ENCODE data around the gene UQCC2. TPM values are rescaled to one million over a fixed set of nuclear protein-coding genes. Genes with fewer than 3 reads are reported as not detected.

UQCC2 gene
- total RNA-seq, 4 donors from 2014 or later = 11.3 to 39.4 (median 21.7) TPM

DNA sequence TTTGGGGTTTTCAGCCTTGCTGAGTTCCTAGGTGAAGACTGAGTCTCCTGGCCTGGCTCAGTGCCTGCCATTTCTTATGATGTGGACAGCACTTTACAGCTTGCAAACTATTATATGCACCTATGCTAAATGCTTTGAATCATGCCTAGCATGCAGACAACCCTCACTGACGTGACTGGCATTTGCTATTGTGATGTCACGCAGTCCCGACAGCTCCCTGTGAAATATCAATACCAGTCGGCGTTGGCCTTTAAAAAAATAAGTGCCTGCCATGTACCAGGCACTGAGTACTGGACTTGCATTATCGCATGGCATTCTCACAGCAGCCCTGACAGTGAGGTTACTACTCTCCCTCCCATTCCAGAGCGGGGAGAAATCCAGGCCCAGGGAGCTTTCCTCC lies 35.5 kb downstream of the UQCC2 start:
- TF ChIP-seq, protein P1, sequence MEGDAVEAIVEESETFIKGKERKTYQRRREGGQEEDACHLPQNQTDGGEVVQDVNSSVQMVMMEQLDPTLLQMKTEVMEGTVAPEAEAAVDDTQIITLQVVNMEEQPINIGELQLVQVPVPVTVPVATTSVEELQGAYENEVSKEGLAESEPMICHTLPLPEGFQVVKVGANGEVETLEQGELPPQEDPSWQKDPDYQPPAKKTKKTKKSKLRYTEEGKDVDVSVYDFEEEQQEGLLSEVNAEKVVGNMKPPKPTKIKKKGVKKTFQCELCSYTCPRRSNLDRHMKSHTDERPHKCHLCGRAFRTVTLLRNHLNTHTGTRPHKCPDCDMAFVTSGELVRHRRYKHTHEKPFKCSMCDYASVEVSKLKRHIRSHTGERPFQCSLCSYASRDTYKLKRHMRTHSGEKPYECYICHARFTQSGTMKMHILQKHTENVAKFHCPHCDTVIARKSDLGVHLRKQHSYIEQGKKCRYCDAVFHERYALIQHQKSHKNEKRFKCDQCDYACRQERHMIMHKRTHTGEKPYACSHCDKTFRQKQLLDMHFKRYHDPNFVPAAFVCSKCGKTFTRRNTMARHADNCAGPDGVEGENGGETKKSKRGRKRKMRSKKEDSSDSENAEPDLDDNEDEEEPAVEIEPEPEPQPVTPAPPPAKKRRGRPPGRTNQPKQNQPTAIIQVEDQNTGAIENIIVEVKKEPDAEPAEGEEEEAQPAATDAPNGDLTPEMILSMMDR (IDR thresholded peaks at IDR 0.05) = no peak
- no peak for TF ChIP-seq POLR2A (IDR thresholded peaks at IDR 0.05)
- TF ChIP-seq POLR2AphosphoS5 (IDR thresholded peaks at IDR 0.05) = no peak
- TF ChIP-seq EP300 (IDR thresholded peaks at IDR 0.05) = no peak
- Histone ChIP-seq H3K4me3 (no peak overlapping the region), H3K9me3 (no peaks in the 10 kb centered on the region), H3K4me1 (peaks cover 5% of the 10 kb centered on the region), H3K27me3 (no peaks in the 10 kb centered on the region), H3K36me3 (peaks cover 93% of the 10 kb centered on the region), H3K27ac (no peak overlapping the region)
- WGBS = 96% methylated on average over 4 of the region's 7 CpGs
- no peak for DNase-seq (ENCODE audit: low spot score in 2 of 2)

DNA sequence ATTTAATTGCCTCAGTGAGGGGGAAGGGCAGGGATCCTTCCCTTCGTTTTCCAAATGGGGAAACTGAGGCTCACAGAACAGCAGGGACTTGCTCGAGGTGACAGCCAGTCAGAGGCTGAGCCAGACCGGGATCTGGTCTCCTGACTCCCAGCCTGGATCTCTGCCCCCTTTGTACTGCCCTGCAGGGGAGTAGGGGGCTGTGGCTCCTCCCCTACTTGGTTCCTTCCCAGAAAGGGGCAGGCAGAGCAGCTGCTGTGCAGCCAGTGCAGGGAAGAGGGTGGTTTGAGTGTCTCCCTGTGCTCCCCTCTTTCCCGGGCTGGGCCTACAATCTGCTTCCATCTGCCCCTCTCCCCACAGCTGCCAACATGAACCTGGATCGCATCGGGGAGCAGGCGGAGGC lies 37.6 kb downstream of the UQCC2 start:
- Histone ChIP-seq H3K27me3 (no peaks in the 10 kb centered on the region), H3K4me3 (no peak overlapping the region), H3K36me3 (peaks cover 95% of the 10 kb centered on the region), H3K4me1 (peaks cover 12% of the 10 kb centered on the region), H3K27ac (no peak overlapping the region), H3K9me3 (no peaks in the 10 kb centered on the region)
- 91% methylated on average over 5 of the region's 7 CpGs for WGBS
- no peak for DNase-seq (ENCODE audit: low spot score in 2 of 2)
- no peak for TF ChIP-seq EP300 (IDR thresholded peaks at IDR 0.05)
- TF ChIP-seq, protein P1 (IDR thresholded peaks at IDR 0.05) = no peak
- TF ChIP-seq POLR2A (IDR thresholded peaks at IDR 0.05) = no peak
- TF ChIP-seq POLR2AphosphoS5 (IDR thresholded peaks at IDR 0.05) = no peak

DNA sequence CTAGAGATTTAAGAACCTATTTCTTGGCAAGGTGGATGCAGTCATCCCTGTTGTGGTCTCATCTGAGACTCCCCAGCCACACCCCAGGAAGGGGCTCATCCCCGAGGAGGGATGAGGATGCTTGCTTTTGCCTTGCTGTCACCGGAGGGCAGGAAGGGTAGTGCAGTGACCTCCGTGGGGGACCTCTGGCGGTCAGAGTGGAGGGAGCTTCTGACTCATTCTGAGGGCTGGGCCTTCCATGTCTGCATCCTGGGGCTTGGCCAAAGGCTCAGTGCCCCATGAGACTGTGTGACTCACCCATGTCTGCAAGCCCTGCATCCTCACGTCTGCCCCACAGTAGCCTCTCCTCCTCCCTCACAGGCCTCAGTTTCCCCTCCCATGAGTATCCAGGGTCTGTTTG lies 38.7 kb downstream of the UQCC2 start:
- WGBS = 43% methylated on average over 4 of the region's 5 CpGs
- no peak overlapping the region for H3K27ac ChIP-seq
- H3K27me3 ChIP-seq = no peaks in the 10 kb centered on the region
- no peaks in the 10 kb centered on the region for H3K9me3 ChIP-seq
- peaks cover 95% of the 10 kb centered on the region for H3K36me3 ChIP-seq
- H3K4me1 ChIP-seq = peaks cover 12% of the 10 kb centered on the region
- no peak for TF ChIP-seq POLR2A (IDR thresholded peaks at IDR 0.05)
- TF ChIP-seq, protein P1 (IDR thresholded peaks at IDR 0.05) = peak; percentile 21 to 53
- TF ChIP-seq POLR2AphosphoS5 (IDR thresholded peaks at IDR 0.05) = peak in 1 of 3 donors; percentile 5
- DNase-seq (ENCODE audit: low spot score in 2 of 2) = peak in 1 of 2 donors; percentile 92
- H3K4me3 ChIP-seq = no peak overlapping the region

DNA sequence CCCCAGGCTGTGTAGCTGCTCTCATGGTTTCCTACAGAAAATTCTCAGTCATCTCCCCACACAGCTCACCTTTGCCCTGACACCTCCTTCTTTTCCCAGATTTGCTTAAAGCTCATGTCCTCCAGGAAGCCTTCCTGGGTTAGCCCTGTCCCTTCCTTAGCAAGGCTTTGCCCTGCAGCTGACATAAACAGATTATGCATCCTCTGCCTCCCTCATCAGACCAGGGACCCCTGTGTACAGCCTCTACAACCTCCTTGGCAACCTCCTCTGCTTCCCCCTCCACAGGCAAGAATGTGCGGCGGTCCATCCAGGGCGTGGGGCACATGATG lies 39.8 kb downstream of the UQCC2 start:
- Histone ChIP-seq H3K27me3 (no peaks in the 10 kb centered on the region), H3K36me3 (peaks cover 95% of the 10 kb centered on the region), H3K4me3 (no peak overlapping the region), H3K9me3 (no peaks in the 10 kb centered on the region), H3K27ac (peak overlapping the region; percentile 41), H3K4me1 (peaks cover 12% of the 10 kb centered on the region)
- WGBS = 100% methylated on average over 3 of the region's 3 CpGs
- DNase-seq (ENCODE audit: low spot score in 2 of 2) = no peak
- TF ChIP-seq POLR2A (IDR thresholded peaks at IDR 0.05) = no peak

DNA sequence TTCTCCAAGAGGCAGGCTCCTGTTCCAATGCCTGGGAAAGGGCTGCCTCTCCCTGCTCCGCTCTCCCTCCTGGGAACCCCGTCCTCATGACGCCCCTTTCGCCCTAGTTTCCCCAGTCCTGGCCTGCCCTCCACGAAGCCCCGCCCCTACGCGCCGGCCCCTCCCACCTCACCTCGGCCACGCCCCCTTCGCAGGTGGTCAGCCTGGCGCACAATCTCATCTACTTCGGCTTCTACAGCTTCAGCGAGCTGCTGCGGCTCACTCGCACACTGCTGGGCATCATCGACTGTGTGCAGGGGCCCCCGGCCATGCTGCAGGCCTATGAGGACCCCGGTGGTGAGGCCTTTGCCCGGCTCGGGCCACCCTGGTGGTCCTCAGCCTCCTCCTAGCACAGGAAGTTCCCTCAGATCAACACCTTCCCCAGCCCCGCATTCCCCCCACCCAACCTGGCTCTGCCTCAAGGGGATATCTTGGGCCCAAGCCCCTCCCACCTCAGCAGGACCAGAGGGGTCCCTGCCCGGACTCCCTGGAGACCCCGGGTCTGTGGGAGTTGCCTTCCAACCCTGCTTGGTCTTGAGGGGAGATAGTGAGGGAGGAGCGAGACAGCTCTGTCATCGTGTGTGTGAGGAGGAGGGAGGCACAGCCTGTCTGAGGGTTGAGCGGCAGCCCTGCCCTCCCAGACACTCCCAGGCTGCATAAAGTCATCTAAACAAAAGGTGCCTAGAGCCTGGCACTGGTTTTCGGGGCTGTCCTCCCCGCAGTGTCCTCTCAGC lies 40.3 kb downstream of the UQCC2 start:
- 78% methylated on average over 26 of the region's 30 CpGs for WGBS
- Histone ChIP-seq H3K36me3 (peaks cover 95% of the 10 kb centered on the region), H3K27ac (peak overlapping the region; percentile 35), H3K4me1 (peaks cover 12% of the 10 kb centered on the region), H3K27me3 (no peaks in the 10 kb centered on the region), H3K4me3 (no peak overlapping the region), H3K9me3 (no peaks in the 10 kb centered on the region)
- no peak for DNase-seq (ENCODE audit: low spot score in 2 of 2)
- TF ChIP-seq POLR2A (IDR thresholded peaks at IDR 0.05) (no peak), POLR2AphosphoS5 (IDR thresholded peaks at IDR 0.05) (no peak), EP300 (IDR thresholded peaks at IDR 0.05) (no peak)
- TF ChIP-seq, protein P1 (IDR thresholded peaks at IDR 0.05) = no peak

Measured in suprapubic skin (tissue), 4 donors.